PC-9 (cell line): ENCODE results near the gene SPSB2. TPM values are rescaled to one million over a fixed set of nuclear protein-coding genes. Genes with fewer than 3 reads are reported as not detected.

Source experiments
- BruUV-seq: library from RNA; stranded (reverse); fragments of 400-500 nt; replicated peaks from 2 replicates; lab custom pipeline; 2021; lab: Mats Ljungman, UMichigan
- CTCF ChIA-PET: fragments of 300-600 bp; sonication (Branson Sonifier 250); formaldehyde crosslinking; loops from one replicate; lab custom pipeline; 2022; ENCODE audit warnings: antibody characterized with exemption; lab: Charles Lee
- POLR2A ChIA-PET: fragments of 300-600 bp; sonication (Branson Sonifier 250); formaldehyde crosslinking; loops from one replicate; lab custom pipeline; 2022; ENCODE audit warnings: antibody characterized with exemption; ENCODE audit not compliant: unreplicated experiment; lab: Charles Lee
- DNase-seq, 2 experiments: peaks; one replicate each; pipeline versions ENCODE4 v3.0.0 to v3.0.0-alpha.2; 2015 to 2022; ENCODE audit warnings: mixed read lengths in 1 of 2
- H2AFZ ChIP-seq: fragments of 200-600 bp; sonication (generic); 2 replicates; pipeline ENCODE4 v1.8.1; 2017; ENCODE audit warnings: antibody characterized with exemption
- H3F3A ChIP-seq: fragments of 200-600 bp; sonication (generic); 2 replicates; pipeline ENCODE4 v1.8.1; 2017; ENCODE audit warnings: antibody characterized with exemption, mild to moderate bottlenecking, low read depth; ENCODE audit not compliant: insufficient read depth
- H3K27ac ChIP-seq: fragments of 200-600 bp; sonication (generic); 2 replicates; pipeline ENCODE4 v1.6.1; 2016; ENCODE audit warnings: mixed run types
- H3K27me3 ChIP-seq: fragments of 200-600 bp; sonication (generic); 2 replicates; pipeline ENCODE4 v1.6.1; 2016; ENCODE audit warnings: low read depth, mixed run types; ENCODE audit not compliant: insufficient read depth
- H3K36me3 ChIP-seq: fragments of 200-600 bp; sonication (generic); 2 replicates; pipeline ENCODE4 v1.6.1; 2016; ENCODE audit warnings: low read depth, mixed run types
- H3K4me1 ChIP-seq: fragments of 200-600 bp; sonication (generic); replicated peaks from 2 replicates; pipeline ENCODE4 v1.6.1; 2016; ENCODE audit warnings: mixed run types; ENCODE audit not compliant: insufficient read depth
- H3K4me2 ChIP-seq: fragments of 200-600 bp; sonication (generic); 2 replicates; pipeline ENCODE4 v1.6.1; 2017; ENCODE audit warnings: mixed run types
- H3K4me3 ChIP-seq: fragments of 200-600 bp; sonication (generic); 2 replicates; pipeline ENCODE4 v1.6.1; 2016; ENCODE audit warnings: mixed run types
- H3K79me2 ChIP-seq: fragments of 200-600 bp; sonication (generic); 2 replicates; pipeline ENCODE4 v1.6.1; 2017; ENCODE audit warnings: low read depth, mixed run types
- H3K9me2 ChIP-seq: fragments of 200-600 bp; sonication (generic); 2 replicates; pipeline ENCODE4 v1.8.1; 2017; ENCODE audit warnings: mild to moderate bottlenecking; ENCODE audit not compliant: insufficient read depth
- H3K9me3 ChIP-seq: fragments of 200-600 bp; sonication (generic); 2 replicates; pipeline ENCODE4 v1.8.1; 2016; ENCODE audit warnings: low read depth; ENCODE audit not compliant: insufficient read depth
- H4K20me1 ChIP-seq: fragments of 200-600 bp; sonication (generic); 2 replicates; pipeline ENCODE4 v1.8.1; 2017; ENCODE audit not compliant: insufficient read depth
- EZH2 ChIP-seq: fragments of 200-600 bp; sonication (generic); IDR thresholded peaks from 2 replicates; pipeline ENCODE4 v1.8.0; 2017; ENCODE audit warnings: antibody characterized with exemption, low read depth
- intact Hi-C: fragments of 100-400 bp; cut with micrococcal nuclease; formaldehyde crosslinking; loops from one replicate; pipeline ENCODE4 v1.10.0; 2022; ENCODE audit not compliant: unreplicated experiment
- total RNA-seq: library from RNA; stranded (reverse); gene quantifications from 2 replicates; pipeline ENCODE4 v1.2.3, GENCODE V29; 2021
- TF ChIP-seq, protein P1 (sequence below): fragments of 200-600 bp; sonication (generic); conservative IDR thresholded peaks from 2 replicates; pipeline ENCODE4 v1.6.1; 2017; ENCODE audit warnings: mixed run types, antibody characterized with exemption, mild to moderate bottlenecking, moderate library complexity

SPSB2 gene
- total RNA-seq, 1 experiment from 2014 or later: 28.9 TPM

DNA sequence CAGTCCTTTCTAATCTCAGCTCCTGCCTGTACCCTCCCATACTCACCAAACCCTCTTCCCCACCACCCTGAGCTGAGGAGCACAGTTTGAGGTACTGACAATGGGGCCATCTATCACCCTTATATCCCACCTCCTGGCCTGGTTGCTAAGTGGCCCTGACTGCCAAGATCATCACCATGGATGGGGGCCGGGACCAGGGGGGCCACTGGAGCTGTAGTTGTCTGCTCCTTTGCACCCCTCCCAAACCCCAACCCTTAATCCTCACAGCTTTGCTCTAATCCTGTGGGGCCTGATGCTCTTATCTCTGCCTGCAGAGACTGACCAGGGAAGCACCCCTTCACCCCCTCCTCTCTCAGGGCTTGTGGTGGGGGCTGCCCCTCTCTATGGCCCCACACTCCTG is 32.8 kb downstream of the SPSB2 start:
- no TSS peak for BruUV-seq
- no peaks in the 10 kb centered on the region; the same call in 1 of the 2 replicates for H3K27me3 ChIP-seq
- H3K36me3 ChIP-seq: no peaks in the 10 kb centered on the region
- H3K9me3 ChIP-seq: no peaks in the 10 kb centered on the region
- no peak overlapping the region for H2AFZ ChIP-seq
- no peaks in the 10 kb centered on the region for H4K20me1 ChIP-seq
- intact Hi-C loops: no loop called here
- no peak overlapping the region for H3K4me3 ChIP-seq
- TF ChIP-seq, protein P1, sequence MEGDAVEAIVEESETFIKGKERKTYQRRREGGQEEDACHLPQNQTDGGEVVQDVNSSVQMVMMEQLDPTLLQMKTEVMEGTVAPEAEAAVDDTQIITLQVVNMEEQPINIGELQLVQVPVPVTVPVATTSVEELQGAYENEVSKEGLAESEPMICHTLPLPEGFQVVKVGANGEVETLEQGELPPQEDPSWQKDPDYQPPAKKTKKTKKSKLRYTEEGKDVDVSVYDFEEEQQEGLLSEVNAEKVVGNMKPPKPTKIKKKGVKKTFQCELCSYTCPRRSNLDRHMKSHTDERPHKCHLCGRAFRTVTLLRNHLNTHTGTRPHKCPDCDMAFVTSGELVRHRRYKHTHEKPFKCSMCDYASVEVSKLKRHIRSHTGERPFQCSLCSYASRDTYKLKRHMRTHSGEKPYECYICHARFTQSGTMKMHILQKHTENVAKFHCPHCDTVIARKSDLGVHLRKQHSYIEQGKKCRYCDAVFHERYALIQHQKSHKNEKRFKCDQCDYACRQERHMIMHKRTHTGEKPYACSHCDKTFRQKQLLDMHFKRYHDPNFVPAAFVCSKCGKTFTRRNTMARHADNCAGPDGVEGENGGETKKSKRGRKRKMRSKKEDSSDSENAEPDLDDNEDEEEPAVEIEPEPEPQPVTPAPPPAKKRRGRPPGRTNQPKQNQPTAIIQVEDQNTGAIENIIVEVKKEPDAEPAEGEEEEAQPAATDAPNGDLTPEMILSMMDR: no peak
- no peak for TF ChIP-seq EZH2
- H3F3A ChIP-seq: peaks cover 3% of the 10 kb centered on the region; the same call in 1 of the 2 replicates
- no peaks in the 10 kb centered on the region for H3K9me2 ChIP-seq
- no peaks in the 10 kb centered on the region for H3K79me2 ChIP-seq
- no peaks in the 10 kb centered on the region for H3K4me1 ChIP-seq
- CTCF ChIA-PET: no interaction called here
- no peak overlapping the region for H3K4me2 ChIP-seq
- DNase-seq: no peak
- POLR2A ChIA-PET: no interaction called here
- H3K27ac ChIP-seq: no peak overlapping the region

DNA sequence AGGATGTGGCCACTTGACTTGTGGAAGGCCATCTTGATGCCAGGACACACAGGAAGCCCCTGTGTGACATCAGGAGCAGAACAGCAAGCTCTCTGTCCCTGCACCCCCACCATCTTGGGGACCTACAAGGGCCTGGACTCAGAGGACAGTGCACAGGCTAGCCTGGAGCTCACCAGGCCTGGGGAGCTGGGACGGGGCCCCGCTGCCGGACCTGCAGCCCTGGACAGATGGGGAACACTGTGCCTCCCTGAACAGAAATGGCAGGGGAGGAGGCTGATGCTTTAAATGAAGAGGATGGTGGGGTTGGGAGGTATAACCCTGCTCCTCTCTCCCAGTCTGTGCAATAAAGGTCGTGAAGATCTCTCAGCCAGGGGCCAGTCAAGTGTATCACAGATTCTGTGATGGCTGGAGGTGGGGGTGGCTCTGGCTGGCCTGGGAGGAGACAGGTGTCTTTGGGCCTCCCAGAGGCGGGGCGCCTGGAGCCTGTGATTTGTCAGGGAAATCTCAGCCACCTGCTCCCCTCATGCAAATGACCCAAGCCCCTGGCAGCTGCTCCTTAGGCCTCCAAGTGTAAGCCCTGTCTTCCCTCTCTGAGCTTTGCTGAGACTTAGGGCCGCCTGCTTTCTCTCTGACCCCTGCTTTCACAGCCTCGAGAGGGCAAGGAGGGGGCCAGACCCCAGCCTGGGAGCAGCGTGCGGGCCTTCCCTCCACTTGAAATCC is 33.5 kb downstream of the SPSB2 start:
- intact Hi-C loops: no loop called here
- ChIA-PET POLR2A (interaction anchor here (0.5 kb wide), 1 partner anchor 251 kb away, joined by 3 read pairs; no protein-coding TSS in a partner anchor), CTCF (interaction anchor here (0.5 kb wide), 1 partner anchor 64 kb away, joined by 3 read pairs; no protein-coding TSS in a partner anchor)
- no TSS peak for BruUV-seq
- peak; percentile 58 to 60 for DNase-seq
- Histone ChIP-seq H3F3A (peaks cover 3% of the 10 kb centered on the region; the same call in 1 of the 2 replicates), H3K9me3 (no peaks in the 10 kb centered on the region), H3K4me3 (no peak overlapping the region), H3K9me2 (no peaks in the 10 kb centered on the region), H3K36me3 (no peaks in the 10 kb centered on the region), H4K20me1 (no peaks in the 10 kb centered on the region), H3K79me2 (no peaks in the 10 kb centered on the region), H3K27ac (no peak overlapping the region), H2AFZ (no peak overlapping the region), H3K4me2 (no peak overlapping the region), H3K27me3 (no peaks in the 10 kb centered on the region; the same call in 1 of the 2 replicates), H3K4me1 (no peaks in the 10 kb centered on the region)
- TF ChIP-seq EZH2: no peak
- TF ChIP-seq, protein P1: peak; percentile 56; the same call in 1 of the 2 replicates

DNA sequence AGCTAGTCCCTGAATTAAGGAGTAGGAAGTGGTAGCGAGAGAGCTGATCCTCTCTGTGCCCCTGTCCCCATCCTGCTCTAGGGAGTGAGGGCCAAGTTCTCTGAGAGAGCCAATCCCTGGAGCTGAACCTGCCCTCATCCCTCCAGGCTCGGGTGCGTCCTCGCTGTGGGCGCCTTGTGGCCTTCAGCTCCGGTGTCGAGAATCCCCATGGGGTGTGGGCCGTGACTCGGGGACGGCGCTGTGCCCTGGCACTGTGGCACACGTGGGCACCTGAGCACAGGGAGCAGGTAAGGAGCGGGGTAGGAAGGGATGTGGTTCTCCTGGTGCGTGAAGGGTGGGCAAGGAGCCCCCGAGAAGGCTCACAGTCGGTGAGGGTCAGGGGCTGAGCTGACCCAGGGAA is 34.2 kb downstream of the SPSB2 start:
- Histone ChIP-seq H3K79me2 (no peaks in the 10 kb centered on the region), H3K4me2 (no peak overlapping the region), H3K36me3 (no peaks in the 10 kb centered on the region), H3K4me3 (no peak overlapping the region), H3F3A (peaks cover 3% of the 10 kb centered on the region; the same call in 1 of the 2 replicates), H4K20me1 (no peaks in the 10 kb centered on the region), H3K4me1 (no peaks in the 10 kb centered on the region), H3K27me3 (peaks cover under 1% of the 10 kb centered on the region; the same call in 1 of the 2 replicates), H3K27ac (no peak overlapping the region), H3K9me2 (no peaks in the 10 kb centered on the region), H3K9me3 (no peaks in the 10 kb centered on the region), H2AFZ (no peak overlapping the region)
- intact Hi-C loops: no loop called here
- no peak for DNase-seq
- BruUV-seq: no TSS peak
- POLR2A ChIA-PET: interaction anchor here (0.5 kb wide), 1 partner anchor 251 kb away, joined by 3 read pairs; no protein-coding TSS in a partner anchor
- CTCF ChIA-PET: interaction anchor here (0.5 kb wide), 1 partner anchor 64 kb away, joined by 3 read pairs; no protein-coding TSS in a partner anchor
- no peak for TF ChIP-seq EZH2
- TF ChIP-seq, protein P1: no peak
